Limb (tissue), 2 donors: ENCODE data around the gene HSFX2.
"Not testable (repeated sequence)": the region's sequence is repeated elsewhere in the genome, so short reads cannot be mapped to it uniquely, and the experiment has no call there.

Experiments
- DNase-seq, 2 donors: peaks; one replicate each; pipeline ENCODE4 v3.0.0-alpha.2; 2016; ENCODE audit errors: extremely low spot score in 2 of 2

Gene HSFX2

GRCh38 chrX:149595214-149595613 lies at the start of gene HSFX2:
HSFX2 (minus strand) TSS chrX:149595314; CDS start chrX:149594700, 614 bp downstream.
- DNase-seq = not testable (repeated sequence)

GRCh38 chrX:149643496-149643895 lies 48.4 kb upstream of the HSFX2 start:
- no peak for DNase-seq

GRCh38 chrX:149641835-149642234 lies 46.7 kb upstream of the HSFX2 start:
- DNase-seq = no peak

GRCh38 chrX:149641432-149641831 lies 46.3 kb upstream of the HSFX2 start:
- DNase-seq = no peak

- DNase-seq = no peak
Measured at GRCh38 chrX:149639568-149639967, 44.5 kb upstream of the HSFX2 start.

- no peak for DNase-seq
Measured at GRCh38 chrX:149638860-149639259, 43.7 kb upstream of the HSFX2 start.

GRCh38 chrX:149633511-149633910 lies 38.4 kb upstream of the HSFX2 start:
- no peak for DNase-seq

- peak; percentile 23 to 80 for DNase-seq
Measured at GRCh38 chrX:149631234-149632165, 36.4 kb upstream of the HSFX2 start, which contains the start of gene TMEM185A. TMEM185A (minus strand) TSS chrX:149631792; CDS start chrX:149631580, 212 bp downstream.

GRCh38 chrX:149630681-149631233 lies 35.6 kb upstream of the HSFX2 start:
- DNase-seq = peak; percentile 27 to 31

- no peak for DNase-seq
Measured at GRCh38 chrX:149629730-149630387, 34.7 kb upstream of the HSFX2 start.

- no peak for DNase-seq
Measured at GRCh38 chrX:149628768-149629167, 33.7 kb upstream of the HSFX2 start.

- DNase-seq = no peak
Measured at GRCh38 chrX:149628280-149628679, 33.2 kb upstream of the HSFX2 start.

GRCh38 chrX:149626829-149627228 lies 31.7 kb upstream of the HSFX2 start:
- not testable (repeated sequence) for DNase-seq

- DNase-seq = not testable (repeated sequence)
Measured at GRCh38 chrX:149619662-149620061, 24.5 kb upstream of the HSFX2 start.

- DNase-seq = no peak
Measured at GRCh38 chrX:149618871-149619270, 23.8 kb upstream of the HSFX2 start.

GRCh38 chrX:149611623-149612175 lies 16.6 kb upstream of the HSFX2 start:
- no peak for DNase-seq

- DNase-seq = no peak
Measured at GRCh38 chrX:149610511-149610910, 15.4 kb upstream of the HSFX2 start.

GRCh38 chrX:149607699-149608098 lies 12.6 kb upstream of the HSFX2 start:
- DNase-seq = no peak

GRCh38 chrX:149605248-149605885 lies 10.3 kb upstream of the HSFX2 start:
- not testable (repeated sequence) for DNase-seq

GRCh38 chrX:149598603-149599002 lies 3.5 kb upstream of the HSFX2 start:
- not testable (repeated sequence) for DNase-seq

- DNase-seq = not testable (repeated sequence)
Measured at GRCh38 chrX:149595943-149596342, 829 bp upstream of the HSFX2 start.
